NCI-H446 treated with DMSO at 0.1 percent for 48 hours (cell line): ENCODE data around the gene DHFR2.
A peak's percentile ranks its signal among the peaks of the same experiment; 100 is the strongest.
"Not testable (repeated sequence)": the region's sequence is repeated elsewhere in the genome, so short reads cannot be mapped to it uniquely, and the experiment has no call there.

Experiments
- DNase-seq: peaks from one replicate; lab custom pipeline; 2025; lab: John Stamatoyannopoulos, UW

The DHFR2 gene

GRCh38 chr3:94062513-94063404 is at the start of gene DHFR2, which contains the start of gene NSUN3:
DHFR2 (minus strand) TSS chr3:94062916; CDS start chr3:94061511, 1,405 bp downstream.
NSUN3 (plus strand) TSS chr3:94063061; CDS start chr3:94063127, 66 bp downstream.
- peak; percentile 96 for DNase-seq

- no peak for DNase-seq
Observed at GRCh38 chr3:94110854-94111253, 48.1 kb upstream of the DHFR2 start.

GRCh38 chr3:94110232-94110631 is 47.5 kb upstream of the DHFR2 start:
- DNase-seq = not testable (repeated sequence)

GRCh38 chr3:94106268-94106667 is 43.6 kb upstream of the DHFR2 start:
- DNase-seq = no peak

- DNase-seq = no peak
Observed at GRCh38 chr3:94101860-94102259, 39.1 kb upstream of the DHFR2 start.

- no peak for DNase-seq
Observed at GRCh38 chr3:94099311-94099710, 36.6 kb upstream of the DHFR2 start.

GRCh38 chr3:94098452-94098851 is 35.7 kb upstream of the DHFR2 start:
- no peak for DNase-seq

- DNase-seq = no peak
Observed at GRCh38 chr3:94095111-94095510, 32.4 kb upstream of the DHFR2 start.

- DNase-seq = no peak
Observed at GRCh38 chr3:94093151-94093550, 30.4 kb upstream of the DHFR2 start.

- DNase-seq = no peak
Observed at GRCh38 chr3:94092086-94092485, 29.4 kb upstream of the DHFR2 start.

- DNase-seq = no peak
Observed at GRCh38 chr3:94089126-94089525, 26.4 kb upstream of the DHFR2 start.

GRCh38 chr3:94083261-94083660 is 20.5 kb upstream of the DHFR2 start:
- DNase-seq = no peak

- DNase-seq = no peak
Observed at GRCh38 chr3:94082391-94082937, 19.7 kb upstream of the DHFR2 start.

- DNase-seq = no peak
Observed at GRCh38 chr3:94081884-94082283, 19.2 kb upstream of the DHFR2 start.

- DNase-seq = not testable (repeated sequence)
Observed at GRCh38 chr3:94080552-94080951, 17.8 kb upstream of the DHFR2 start.

GRCh38 chr3:94076055-94076454 is 13.3 kb upstream of the DHFR2 start:
- DNase-seq = no peak

GRCh38 chr3:94071713-94072284 is 9.1 kb upstream of the DHFR2 start:
- no peak for DNase-seq

- DNase-seq = no peak
Observed at GRCh38 chr3:94070341-94070911, 7.7 kb upstream of the DHFR2 start.

GRCh38 chr3:94069194-94069813 is 6.6 kb upstream of the DHFR2 start:
- peak; percentile 30 for DNase-seq

GRCh38 chr3:94066506-94067500 is 4.1 kb upstream of the DHFR2 start:
- no peak for DNase-seq
